GM20431 (cell line): ENCODE data around the gene ATP5F1D.

Experiments used
- in situ Hi-C: fragments of 300-500 bp; cut with MseI, MboI; formaldehyde crosslinking; loops from one replicate; pipeline ENCODE4 v1.15.0; 2020; ENCODE audit warnings: low sequenced_read_pairs; ENCODE audit not compliant: unreplicated experiment

The ATP5F1D gene

GRCh38 chr19:1220477-1220930 lies 21.0 kb upstream of the ATP5F1D start:
- in situ Hi-C loops = no loop called here

- in situ Hi-C loops = no loop called here
Measured at GRCh38 chr19:1220976-1221903, 20.3 kb upstream of the ATP5F1D start.

- in situ Hi-C loops = no loop called here
Measured at GRCh38 chr19:1221904-1222255, 19.7 kb upstream of the ATP5F1D start.

- in situ Hi-C loops = no loop called here
Measured at GRCh38 chr19:1222394-1222793, 19.2 kb upstream of the ATP5F1D start.

- in situ Hi-C loops = no loop called here
Measured at GRCh38 chr19:1223018-1223855, 18.3 kb upstream of the ATP5F1D start.

- in situ Hi-C loops = no loop called here
Measured at GRCh38 chr19:1224047-1224825, 17.3 kb upstream of the ATP5F1D start.

- in situ Hi-C loops = no loop called here
Measured at GRCh38 chr19:1224847-1225246, 16.7 kb upstream of the ATP5F1D start.

- in situ Hi-C loops = no loop called here
Measured at GRCh38 chr19:1225440-1226226, 15.9 kb upstream of the ATP5F1D start.

GRCh38 chr19:1226227-1226518 lies 15.4 kb upstream of the ATP5F1D start:
- in situ Hi-C loops = no loop called here

- in situ Hi-C loops = no loop called here
Measured at GRCh38 chr19:1226522-1227303, 14.8 kb upstream of the ATP5F1D start.

GRCh38 chr19:1227304-1228054 lies 14.1 kb upstream of the ATP5F1D start:
- in situ Hi-C loops = no loop called here

GRCh38 chr19:1228161-1228957 lies 13.2 kb upstream of the ATP5F1D start:
- in situ Hi-C loops = no loop called here

GRCh38 chr19:1229056-1229923 lies 12.3 kb upstream of the ATP5F1D start:
- in situ Hi-C loops = no loop called here

GRCh38 chr19:1229924-1230782 lies 11.4 kb upstream of the ATP5F1D start:
- in situ Hi-C loops = no loop called here

- in situ Hi-C loops = no loop called here
Measured at GRCh38 chr19:1230783-1231489, 10.6 kb upstream of the ATP5F1D start.
